ENCODE results near the gene MAST3.

Gene MAST3

DNA sequence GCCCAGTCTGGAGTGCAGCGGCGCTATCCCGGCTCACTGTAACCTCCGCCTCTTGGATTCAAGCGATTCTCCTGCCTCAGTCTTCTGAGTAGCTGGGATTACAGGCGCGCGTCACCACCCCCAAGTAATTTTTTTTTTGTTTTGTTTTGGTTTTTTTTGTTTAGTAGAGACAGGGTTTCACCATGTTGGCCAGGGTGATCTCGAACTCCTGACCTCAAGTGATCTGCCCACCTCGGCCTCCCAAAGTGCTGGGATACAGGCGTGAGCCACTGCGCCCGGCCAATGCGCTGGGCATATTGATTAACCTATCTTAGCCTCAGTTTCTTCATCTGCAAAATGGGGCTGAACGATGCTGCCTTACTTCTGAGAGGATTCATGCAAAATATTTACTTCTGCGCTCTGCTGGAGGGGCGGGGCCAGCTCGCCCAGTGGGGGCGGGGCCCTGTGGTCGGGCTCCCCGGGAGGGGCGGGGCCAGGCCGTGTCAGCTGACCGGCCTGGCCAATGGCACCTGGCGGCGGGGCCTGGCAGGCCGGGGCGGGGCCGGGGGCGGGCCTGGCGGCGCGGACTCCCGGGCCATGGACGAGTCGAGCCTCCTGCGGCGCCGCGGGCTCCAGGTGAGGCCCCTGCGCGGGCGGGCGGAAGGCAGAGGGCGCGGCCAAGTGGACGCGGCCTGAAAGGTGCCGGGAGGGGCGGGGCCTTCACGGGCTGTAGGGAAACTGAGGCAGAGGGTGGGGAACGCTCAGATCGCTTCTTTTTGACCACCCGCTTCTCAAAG is at the start of gene MAST3:
Gene MAST3, plus strand, starts transcription at position 562 of the 776 bp plus-strand sequence. Its CDS starts 15 bp downstream, at position 577.
- DNase-seq: no peak

- DNase-seq: no peak
Observed at GRCh38 chr19:18049385-18049784, 48.2 kb upstream of the MAST3 start.

GRCh38 chr19:18051887-18052286 is 45.7 kb upstream of the MAST3 start:
- no peak for DNase-seq

DNA sequence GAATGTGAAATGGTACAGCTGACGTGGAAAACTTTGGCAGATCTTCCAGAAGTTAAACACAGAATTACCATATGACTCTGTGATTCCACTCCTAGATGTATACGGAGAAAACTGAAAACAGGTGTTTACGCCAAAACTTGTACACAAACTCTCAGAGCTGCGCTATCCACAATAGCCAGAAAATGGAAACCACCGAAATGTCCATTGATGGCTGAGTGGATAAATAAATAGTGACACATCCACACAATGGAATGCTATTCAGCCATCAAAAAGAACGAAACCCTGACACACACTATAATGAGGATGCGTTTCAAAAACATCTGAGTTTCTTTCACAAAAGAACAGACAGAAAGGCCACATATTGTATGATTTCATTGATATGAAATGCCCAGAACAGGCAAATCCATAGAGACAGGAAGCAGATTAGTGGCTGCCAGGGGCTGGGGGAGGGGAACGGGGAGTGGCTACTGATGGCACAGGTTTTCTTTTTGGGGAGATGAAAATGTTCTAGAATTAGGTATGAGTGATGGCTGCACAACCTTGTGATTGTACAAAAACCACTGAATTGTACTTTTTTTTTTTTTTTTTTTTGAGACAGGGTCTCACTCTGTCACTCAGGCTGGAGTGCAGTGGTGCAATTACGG is 43.9 kb upstream of the MAST3 start:
- no peak for DNase-seq

DNA sequence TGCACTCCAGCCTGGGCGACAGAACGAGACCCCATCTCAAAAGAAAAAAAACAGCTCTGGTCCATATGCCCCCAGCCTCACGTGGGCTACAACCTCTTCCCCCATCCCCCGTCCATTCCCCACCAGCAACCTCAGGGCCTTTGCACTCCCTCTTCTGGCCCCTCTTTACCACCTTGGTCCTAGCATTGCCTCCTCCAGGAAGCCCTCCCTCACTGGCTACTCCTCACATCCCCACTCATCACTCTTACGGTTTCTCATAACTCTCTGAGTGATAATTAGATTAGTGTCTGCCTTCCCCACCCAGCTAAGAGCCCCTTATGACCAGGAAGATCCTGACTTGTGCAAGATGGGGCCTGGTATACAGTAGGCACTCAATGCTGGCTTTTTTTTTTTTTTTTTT is 41.6 kb upstream of the MAST3 start:
- DNase-seq: no peak

- DNase-seq: no peak
Observed at GRCh38 chr19:18057557-18057956, 40.0 kb upstream of the MAST3 start.

GRCh38 chr19:18058208-18059009 is 39.2 kb upstream of the MAST3 start:
- no peak for DNase-seq

DNA sequence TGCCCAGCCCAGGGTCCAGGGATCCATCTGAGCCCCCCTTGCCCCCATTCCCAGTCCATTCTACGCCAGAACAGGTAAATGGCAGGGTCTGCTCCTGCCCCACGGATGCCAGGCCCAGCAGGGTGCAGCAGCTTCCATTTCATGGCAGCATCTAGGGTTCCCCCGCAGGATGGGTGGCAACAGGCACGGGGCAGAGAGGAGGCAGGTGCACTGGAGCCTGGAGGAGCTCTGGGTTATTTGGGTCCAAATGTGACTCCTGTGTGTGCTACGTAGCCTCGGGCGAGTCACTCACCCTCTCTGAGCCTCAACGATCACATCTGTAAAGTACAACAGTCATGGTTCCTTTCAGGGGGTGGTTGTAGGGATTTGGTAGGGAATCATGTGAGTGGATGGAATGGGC is 38.3 kb upstream of the MAST3 start:
- no peak for DNase-seq

DNA sequence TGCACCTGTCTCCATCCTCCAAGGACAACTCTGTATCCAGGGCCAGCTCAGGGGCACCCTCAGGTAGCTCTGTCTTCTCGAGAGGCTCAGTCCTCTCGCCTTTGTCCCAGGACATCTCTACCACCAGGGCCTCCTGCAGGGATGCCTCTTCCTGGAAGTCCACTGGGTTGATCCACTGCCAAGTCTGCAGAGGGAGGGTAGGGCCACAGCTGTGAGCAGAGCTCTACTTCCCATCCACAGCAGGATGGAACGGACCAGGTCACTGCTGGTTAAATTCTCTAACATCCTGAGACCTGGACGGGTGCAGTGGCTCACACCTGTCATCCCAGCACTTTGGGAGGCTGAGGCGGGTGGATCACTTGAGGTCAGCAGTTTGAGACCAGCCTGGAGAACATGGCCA is 37.7 kb upstream of the MAST3 start:
- no peak for DNase-seq

- DNase-seq: peak; percentile 90
Observed at GRCh38 chr19:18060472-18060871, 37.1 kb upstream of the MAST3 start.

DNA sequence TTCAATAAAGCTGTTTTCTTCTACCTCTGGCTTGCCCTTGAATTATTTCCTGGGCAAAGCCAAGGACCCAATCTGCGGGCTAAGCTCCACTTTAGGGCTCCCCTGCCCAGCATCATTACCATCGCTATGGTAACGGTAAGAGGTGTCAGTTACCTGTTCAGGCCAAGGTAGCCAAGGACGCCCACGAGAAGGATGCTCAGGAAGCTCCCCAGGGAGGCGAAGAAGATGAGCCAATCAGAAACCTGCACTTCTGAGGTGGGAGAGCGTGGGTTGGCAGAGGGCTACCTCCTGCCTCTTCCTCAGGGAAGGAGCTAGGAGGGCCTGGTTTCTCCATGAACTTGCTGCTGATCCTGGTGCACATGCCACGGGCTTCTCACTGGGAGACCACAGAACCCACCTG is 35.5 kb upstream of the MAST3 start:
- DNase-seq: no peak

DNA sequence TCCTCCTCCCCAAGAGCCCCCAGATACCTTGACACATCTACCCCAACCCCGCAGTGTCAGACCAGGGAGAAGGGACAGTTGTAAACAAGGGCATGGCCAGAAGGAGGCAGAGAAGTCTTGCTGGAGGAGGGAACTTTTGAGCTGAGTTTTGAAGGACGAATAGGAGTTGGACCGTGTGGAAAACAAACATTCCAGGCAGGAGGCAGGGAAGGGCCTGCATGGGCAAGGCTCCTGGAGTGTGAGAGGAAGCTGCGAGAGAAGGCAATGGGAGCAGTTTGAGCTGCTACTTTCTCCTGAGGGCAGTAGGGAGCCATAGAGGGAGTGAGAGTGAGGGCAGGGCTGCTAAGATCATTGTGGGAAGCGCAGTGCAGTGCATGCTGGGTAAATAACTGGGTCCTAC is 34.1 kb upstream of the MAST3 start:
- DNase-seq: no peak

GRCh38 chr19:18065173-18065495 is 32.4 kb upstream of the MAST3 start:
- no peak for DNase-seq

DNA sequence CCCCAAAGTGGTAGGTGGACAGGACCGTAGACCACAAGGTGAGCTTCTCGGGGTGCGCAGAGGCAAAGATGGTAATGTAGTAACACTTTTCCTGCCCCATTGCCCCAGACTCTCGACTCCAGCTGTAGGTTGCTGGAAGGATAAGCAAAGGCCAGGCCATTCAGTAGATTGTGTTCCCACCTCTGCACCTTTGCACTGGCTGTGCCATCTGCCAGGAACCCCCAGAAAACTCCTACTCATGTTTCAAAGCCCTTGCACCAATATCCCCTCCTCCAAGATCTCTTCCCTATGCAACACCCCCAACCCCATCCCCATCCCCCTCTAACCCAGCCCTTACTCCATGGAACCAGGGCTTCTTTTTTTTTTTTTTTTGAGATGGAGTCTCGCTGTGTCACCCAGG is 29.2 kb upstream of the MAST3 start:
- no peak for DNase-seq

DNA sequence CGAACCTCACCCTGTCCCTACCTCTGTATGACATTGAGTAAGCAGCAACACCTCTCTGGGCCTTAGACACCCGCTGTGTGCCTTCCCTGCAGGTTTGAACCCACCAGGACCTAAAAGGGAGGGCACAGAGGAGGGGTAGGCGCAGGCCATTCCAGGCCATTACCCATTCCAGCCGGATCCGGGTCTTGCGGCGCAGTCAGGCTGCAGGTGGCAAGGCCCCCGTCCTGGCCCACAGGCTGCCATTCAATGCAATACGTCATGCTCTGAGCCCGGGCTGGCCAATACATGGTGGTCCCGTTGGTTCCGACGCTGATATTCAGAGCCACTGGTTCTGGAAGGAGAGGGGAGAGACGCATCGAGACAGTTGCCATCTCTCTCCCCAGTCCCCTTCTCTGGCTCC is 28.2 kb upstream of the MAST3 start:
- no peak for DNase-seq

DNA sequence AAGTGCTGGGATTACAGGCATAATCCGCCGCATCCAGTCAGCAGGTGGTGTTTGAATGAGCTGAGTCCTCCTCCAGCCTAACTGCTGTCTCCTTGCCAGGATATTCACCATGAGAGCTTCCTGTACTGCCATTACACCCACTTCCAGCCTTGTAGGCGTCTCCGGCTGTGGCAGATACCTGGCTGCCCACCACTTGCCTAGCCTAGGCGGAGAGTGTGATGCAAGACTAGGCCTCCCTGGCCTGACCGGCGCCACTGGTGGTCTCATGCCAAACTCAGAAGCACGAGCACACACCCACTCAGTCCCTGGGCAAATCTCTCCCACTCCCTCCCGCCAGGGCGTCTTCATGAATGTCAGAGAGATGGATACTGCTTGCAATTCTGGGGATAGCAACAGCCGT is 27.4 kb upstream of the MAST3 start:
- DNase-seq: no peak

DNA sequence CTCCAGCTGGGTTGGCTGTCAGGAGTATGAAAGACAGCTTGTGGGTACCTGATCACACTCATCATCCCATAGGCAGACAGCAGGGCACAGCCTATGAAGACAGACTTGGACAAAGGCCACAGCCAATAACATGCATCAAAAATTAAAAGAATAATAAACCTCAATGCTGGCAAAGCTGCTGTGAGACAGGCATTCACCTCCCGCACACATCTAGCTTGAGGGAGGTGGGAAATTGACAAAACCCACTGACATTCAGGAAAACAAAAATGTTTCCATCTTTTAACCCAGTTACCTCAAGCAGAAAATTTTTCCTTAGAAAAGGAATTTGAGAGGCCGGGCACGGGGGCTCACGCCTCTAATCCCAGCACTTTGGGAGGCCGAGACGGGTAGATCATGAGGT is 25.2 kb upstream of the MAST3 start:
- no peak for DNase-seq

- no peak for DNase-seq
Observed at GRCh38 chr19:18073197-18073596, 24.4 kb upstream of the MAST3 start.

DNA sequence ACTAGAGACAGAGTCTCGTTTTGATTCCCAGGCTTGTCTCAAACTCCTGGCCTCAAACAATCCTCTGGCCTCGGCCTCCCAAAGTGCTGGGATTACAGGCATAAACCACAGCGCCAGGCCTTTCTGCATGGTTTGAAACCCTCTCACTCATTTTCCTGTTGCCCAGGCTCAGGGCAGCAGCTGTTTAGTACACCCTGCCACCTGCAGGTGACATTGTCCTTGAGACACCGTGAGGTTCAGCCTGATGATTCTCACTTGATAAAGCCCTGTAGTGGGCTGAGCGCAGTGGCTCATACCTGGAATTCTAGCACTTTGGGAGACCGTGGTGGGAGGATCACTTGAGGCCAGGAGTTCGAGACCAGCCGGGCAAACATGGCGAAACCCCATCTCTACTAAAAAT is 23.4 kb upstream of the MAST3 start:
- no peak for DNase-seq

DNA sequence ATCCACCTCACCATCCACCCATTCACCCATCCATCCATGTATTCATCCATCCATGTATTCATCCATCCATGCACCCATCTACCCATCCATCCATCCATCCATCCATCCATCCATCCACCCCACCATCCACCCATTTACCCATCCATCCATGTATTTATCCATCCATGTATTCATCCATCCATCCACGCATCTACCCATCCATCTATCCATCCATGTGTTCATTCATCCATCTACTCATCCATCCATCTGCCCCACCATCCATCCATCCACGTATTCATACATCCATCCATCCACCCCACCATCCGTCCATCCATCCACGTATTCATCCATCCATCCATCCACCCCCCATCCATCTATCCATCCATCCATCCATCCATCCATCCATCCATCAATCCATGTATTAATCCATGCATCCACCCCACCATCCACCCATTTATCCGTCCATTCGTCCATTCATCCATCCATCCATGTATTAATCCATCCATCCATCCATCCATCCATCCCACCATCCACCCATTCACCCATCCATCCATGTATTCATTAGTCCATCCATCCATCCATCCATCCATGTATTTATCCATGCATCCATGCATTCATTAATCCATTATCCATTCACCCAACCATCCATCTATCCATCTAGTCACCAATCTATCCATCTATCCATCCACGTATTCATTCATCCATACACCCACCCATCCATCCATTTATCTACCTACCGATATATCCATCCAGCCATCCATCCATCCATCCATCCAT is 13.5 kb upstream of the MAST3 start:
- DNase-seq: no peak

DNA sequence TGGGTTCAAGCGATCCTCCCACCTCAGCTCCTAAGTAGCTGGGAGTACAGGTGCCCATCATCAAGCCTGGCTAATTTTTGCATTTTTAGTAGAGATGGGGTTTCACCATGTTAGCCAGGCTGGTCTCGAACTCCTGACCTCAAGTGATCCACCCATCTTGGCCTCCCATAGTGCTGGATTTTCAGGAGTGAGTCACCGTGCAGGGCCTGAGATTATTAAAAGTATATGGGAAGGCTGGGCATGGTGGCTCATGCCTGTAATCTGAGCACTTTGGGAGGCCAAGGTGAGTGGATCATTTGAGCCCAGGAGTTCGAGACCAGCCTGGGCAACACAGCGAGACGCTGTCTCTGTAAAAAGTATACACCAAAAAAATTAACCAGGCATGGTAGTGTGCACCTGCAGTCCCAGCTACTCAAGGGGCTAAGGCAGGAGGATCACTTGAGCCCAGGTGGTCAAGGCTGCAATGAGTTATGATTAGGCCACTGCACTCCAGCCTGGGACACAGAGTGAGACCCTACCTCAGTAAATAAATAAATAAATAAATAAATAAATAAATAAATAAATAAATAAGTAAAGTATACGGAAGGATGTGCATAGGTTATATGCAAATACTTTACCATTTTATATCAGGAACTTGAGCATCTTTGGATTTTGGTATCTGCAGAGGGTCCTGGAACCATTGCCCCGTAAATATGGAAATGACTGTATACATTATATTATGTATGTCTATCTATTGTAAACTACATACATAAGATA is 11.7 kb upstream of the MAST3 start:
- DNase-seq: no peak

DNA sequence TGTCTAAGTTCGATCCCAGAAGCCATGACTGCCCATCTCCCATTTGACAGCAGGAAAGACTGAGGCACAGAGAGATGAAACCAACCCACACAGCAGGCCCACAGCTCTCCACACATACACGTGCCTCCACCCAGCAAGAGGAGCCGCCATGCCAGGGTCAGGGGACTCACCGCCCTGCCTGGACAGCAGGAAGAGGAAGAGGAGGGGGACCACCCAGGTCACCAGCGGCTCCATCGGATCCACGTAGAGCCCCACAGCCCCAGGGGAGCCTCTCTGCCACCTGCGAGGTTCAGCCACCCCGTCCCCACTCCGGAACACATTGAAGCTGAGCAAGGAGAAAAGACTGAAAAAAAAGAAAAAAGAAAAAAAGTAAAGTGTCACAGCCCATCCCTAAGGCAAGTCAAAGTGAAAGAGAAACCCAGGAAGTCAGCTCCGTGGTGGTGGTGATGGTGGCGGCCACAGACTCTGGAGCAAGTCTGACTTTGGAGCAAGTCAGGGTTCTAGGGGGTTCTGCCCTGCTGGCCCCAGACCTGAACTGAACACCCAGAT is 10.9 kb upstream of the MAST3 start, which contains the start of gene IL12RB1:
Gene IL12RB1, minus strand, starts transcription at position 345 of the 549 bp plus-strand sequence. Its CDS starts 111 bp downstream, at position 234.
- DNase-seq: no peak
